RWPE1 (cell line): Measurements from ENCODE around the gene C22orf39.
A peak's percentile ranks its signal among the peaks of the same experiment; 100 is the strongest.

ENCODE experiments used
- CTCF ChIA-PET: fragments of 350-600 bp; sonication (Branson Sonifier 250); formaldehyde crosslinking; extraction: SDS; loops from one replicate; lab custom pipeline; 2021; lab: Yijun Ruan, JAX
- POLR2A ChIA-PET: fragments of 400-600 bp; formaldehyde crosslinking; extraction: SDS; loops from one replicate; lab custom pipeline; 2020; ENCODE audit warnings: antibody characterized with exemption; ENCODE audit not compliant: low non-redundant PET; lab: Yijun Ruan, JAX
- DNase-seq: peaks from one replicate; pipeline ENCODE4 v3.0.0; 2012; ENCODE audit warnings: low spot score
- H3K27ac ChIP-seq: fragments of 450-650 bp; 2 replicates; pipeline ENCODE4 v1.5.1; 2017
- TF ChIP-seq, protein P1 (sequence below): fragments of 450-650 bp; conservative IDR thresholded peaks from 2 replicates; pipeline ENCODE4 v1.5.1; 2017; ENCODE audit warnings: low read depth, mild to moderate bottlenecking

C22orf39 gene

DNA sequence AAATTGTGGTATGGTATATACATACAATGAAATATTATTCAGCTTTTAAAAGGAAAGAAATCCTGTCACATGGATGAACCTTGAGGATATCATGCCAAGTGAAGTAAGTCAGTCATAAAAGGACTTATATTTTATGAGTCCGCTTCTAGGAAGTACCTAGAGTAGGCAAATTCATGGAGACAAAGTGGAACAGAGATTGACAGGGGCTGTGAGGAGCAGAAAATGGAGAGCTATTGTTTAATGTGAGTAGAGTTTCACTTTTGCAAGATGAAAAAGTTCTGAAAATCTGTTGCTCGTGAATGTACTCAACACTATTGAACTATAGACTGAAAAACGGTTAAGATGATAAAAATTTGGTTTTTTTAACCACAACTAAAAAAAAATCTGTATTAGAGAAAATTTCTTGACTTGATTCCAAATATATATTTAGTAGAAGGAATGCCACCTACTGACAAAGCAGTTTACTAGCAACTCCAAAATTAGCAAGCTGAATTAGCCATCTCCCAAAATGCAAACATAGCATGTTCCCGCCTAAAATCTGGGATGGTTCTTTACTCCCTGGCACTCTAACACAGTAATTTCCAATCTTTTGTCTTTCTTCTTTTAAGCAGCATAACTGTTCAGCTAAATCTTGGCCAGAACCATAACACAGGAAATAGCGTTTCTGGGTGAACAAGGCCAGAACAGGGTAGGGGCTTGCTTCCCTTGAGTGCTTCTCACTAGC lies 30.0 kb upstream of the C22orf39 start:
- CTCF ChIA-PET: interaction anchor here (0.6 to 0.7 kb wide), 3 partner anchors 72 to 332 kb away, joined by 3 to 4 read pairs (median 3); no protein-coding TSS in a partner anchor
- POLR2A ChIA-PET: interaction anchor here (0.7 kb wide), 1 partner anchor 148 kb away, joined by 3 read pairs; no protein-coding TSS in a partner anchor
- no peak overlapping the region for H3K27ac ChIP-seq
- TF ChIP-seq, protein P1, sequence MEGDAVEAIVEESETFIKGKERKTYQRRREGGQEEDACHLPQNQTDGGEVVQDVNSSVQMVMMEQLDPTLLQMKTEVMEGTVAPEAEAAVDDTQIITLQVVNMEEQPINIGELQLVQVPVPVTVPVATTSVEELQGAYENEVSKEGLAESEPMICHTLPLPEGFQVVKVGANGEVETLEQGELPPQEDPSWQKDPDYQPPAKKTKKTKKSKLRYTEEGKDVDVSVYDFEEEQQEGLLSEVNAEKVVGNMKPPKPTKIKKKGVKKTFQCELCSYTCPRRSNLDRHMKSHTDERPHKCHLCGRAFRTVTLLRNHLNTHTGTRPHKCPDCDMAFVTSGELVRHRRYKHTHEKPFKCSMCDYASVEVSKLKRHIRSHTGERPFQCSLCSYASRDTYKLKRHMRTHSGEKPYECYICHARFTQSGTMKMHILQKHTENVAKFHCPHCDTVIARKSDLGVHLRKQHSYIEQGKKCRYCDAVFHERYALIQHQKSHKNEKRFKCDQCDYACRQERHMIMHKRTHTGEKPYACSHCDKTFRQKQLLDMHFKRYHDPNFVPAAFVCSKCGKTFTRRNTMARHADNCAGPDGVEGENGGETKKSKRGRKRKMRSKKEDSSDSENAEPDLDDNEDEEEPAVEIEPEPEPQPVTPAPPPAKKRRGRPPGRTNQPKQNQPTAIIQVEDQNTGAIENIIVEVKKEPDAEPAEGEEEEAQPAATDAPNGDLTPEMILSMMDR: peak; percentile 44
- DNase-seq: no peak

GRCh38 chr22:19476023-19476422 lies 28.5 kb upstream of the C22orf39 start:
- DNase-seq: no peak
- TF ChIP-seq, protein P1: no peak
- H3K27ac ChIP-seq: peak overlapping the region; percentile 61
- ChIA-PET POLR2A (no interaction called here), CTCF (no interaction called here)

DNA sequence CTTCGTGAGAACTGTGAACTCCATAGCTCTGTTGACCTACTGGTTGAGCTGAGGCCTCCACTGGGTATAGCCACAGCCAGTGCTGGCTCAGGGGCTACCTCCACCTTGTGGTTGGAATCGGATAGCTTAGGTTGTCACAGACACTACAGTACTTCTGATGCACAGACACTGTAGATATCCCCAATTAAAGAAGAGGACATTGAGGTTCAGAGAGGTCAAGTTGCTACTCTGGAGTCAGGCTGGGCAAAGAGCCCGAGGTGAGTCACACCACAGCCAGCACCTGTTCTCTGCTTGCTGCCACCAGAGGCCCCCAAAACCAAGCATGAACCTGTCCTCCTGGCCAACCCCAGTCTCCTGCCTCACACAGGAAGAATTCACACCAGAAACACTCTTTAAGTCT lies 26.1 kb upstream of the C22orf39 start:
- peak overlapping the region; percentile 39 for H3K27ac ChIP-seq
- POLR2A ChIA-PET: no interaction called here
- DNase-seq: no peak
- TF ChIP-seq, protein P1: no peak
- CTCF ChIA-PET: no interaction called here

- CTCF ChIA-PET: no interaction called here
Observed at GRCh38 chr22:19472233-19472632, 24.7 kb upstream of the C22orf39 start.

DNA sequence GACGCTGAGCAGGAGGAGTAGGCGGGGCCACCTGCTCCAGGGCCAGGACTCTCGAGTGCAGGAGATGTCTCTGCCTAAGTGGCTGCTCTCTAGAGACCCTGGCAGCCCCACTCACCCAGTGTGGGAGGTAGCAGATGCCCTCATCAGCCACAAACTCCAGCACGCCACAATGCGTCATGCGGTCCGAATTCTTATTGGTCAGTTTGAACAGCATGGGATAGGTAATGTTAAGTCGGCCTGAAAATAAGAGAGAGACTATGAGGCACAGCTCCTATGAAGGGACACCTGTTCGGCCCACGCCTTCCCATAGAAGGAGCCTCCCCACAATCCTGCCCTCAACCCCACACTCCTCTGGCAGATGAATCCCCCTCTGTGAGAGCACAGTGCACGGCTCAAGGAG lies 24.1 kb upstream of the C22orf39 start:
- no peak for DNase-seq
- no peak overlapping the region for H3K27ac ChIP-seq
- CTCF ChIA-PET: no interaction called here
- POLR2A ChIA-PET: no interaction called here
- TF ChIP-seq, protein P1: no peak

More at GRCh38 chr22:19472233-19472632, 24.7 kb upstream of the C22orf39 start:
- POLR2A ChIA-PET: no interaction called here
- DNase-seq: no peak
- TF ChIP-seq, protein P1: no peak
- H3K27ac ChIP-seq: no peak overlapping the region

GRCh38 chr22:19470010-19470409 lies 22.5 kb upstream of the C22orf39 start:
- no peak for DNase-seq
- ChIA-PET CTCF (no interaction called here), POLR2A (no interaction called here)
- H3K27ac ChIP-seq: no peak overlapping the region
- TF ChIP-seq, protein P1: no peak
